A549 treated with CpdA at 1 μM for 4 hours (cell line): ENCODE measurements around the gene LAT. TPM values are rescaled to one million over a fixed set of nuclear protein-coding genes. Genes with fewer than 3 reads are reported as not detected.

Source experiments
- total RNA-seq: library from RNA; stranded (reverse); fragments of 200-300 nt; extraction: Qiagen RNA extraction; gene quantifications from 5 replicates; pipeline ENCODE4 v1.2.3, GENCODE V29; 2022; ENCODE audit warnings: low read depth

LAT gene, protein sequence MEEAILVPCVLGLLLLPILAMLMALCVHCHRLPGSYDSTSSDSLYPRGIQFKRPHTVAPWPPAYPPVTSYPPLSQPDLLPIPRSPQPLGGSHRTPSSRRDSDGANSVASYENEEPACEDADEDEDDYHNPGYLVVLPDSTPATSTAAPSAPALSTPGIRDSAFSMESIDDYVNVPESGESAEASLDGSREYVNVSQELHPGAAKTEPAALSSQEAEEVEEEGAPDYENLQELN
- total RNA-seq: 4.0 to 5.8 TPM (median 4.8 TPM) in 5 replicates

GRCh38 chr16:28984619-28985135, at the start of gene LAT:
TSS of gene LAT (plus strand) at chr16:28985052. CDS start at chr16:28985418, 366 bp downstream.

GRCh38 chr16:28950648-28951409, 34.0 kb upstream of the LAT start, which contains the start of gene NFATC2IP:
TSS of gene NFATC2IP (plus strand) at chr16:28950937. CDS start at chr16:28951012, 75 bp downstream.

DNA sequence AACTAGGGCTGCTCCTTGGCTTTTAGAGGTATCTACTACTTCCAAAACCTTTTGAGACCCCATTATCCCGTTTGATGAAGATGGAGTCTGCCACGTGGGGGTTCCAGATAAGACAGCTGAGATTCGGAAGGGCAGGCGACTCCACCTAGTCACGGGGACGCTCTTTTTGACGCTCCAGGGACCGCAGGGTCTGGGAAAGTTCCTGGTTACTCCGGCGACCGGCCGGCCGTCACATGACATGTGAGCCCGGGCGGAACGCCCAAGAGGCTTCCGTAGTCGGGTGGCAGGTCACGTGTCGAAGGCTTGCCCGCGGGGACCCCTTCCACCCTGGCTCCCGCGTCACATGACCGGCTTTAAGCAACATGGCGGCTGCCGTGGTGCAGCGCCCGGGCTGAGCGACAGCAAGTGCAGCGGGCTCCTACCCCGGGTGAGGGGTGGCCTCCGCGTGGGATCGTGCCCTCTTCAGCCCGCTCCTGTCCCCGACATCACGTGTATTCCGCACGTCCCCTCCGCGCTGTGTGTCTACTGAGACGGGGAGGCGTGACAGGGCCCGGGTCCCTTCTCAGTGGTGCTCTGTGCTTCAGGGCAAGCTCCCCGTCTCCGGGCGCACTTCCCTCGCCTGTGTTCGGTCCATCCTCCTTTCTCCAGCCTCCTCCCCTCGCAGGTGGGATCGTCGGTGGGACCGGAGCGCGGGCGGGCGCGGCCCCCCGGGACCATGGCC, 10.3 kb upstream of the LAT start, which contains the start of gene SPNS1:
Gene SPNS1, plus strand, starts transcription at position 342 of the 721 bp plus-strand sequence. Its CDS starts 374 bp downstream, at position 716.

Other genes starting within 250 kb of the LAT start
- 1.2 to 3.0 TPM (median 1.7 TPM) in 5 replicates for gene NPIPB9, start 233.3 kb upstream of the LAT start, total RNA-seq
- 101 to 148 TPM (median 134 TPM) in 5 replicates for gene ATXN2L, start 162.1 kb upstream of the LAT start, total RNA-seq
- 217 to 312 TPM (median 296 TPM) in 5 replicates for gene TUFM, start 138.7 kb upstream of the LAT start, total RNA-seq
- 25.2 to 33.2 TPM (median 30.8 TPM) in 5 replicates for gene SH2B1, start 121.2 kb upstream of the LAT start, total RNA-seq
- 1.2 to 2.7 TPM (median 2.2 TPM) in 5 replicates for gene ATP2A1, start 106.6 kb upstream of the LAT start, total RNA-seq
- 10.0 to 12.0 TPM (median 10.7 TPM) in 5 replicates for gene RABEP2, start 59.8 kb upstream of the LAT start, total RNA-seq
- not detected in 5 replicates for gene CD19, start 53.1 kb upstream of the LAT start, total RNA-seq
- gene NFATC2IP, start 34.1 kb upstream of the LAT start, total RNA-seq: 22.7 to 32.3 TPM (median 31.0 TPM) in 5 replicates
- 49.0 to 80.8 TPM (median 76.7 TPM) in 5 replicates for gene SPNS1, start 10.3 kb upstream of the LAT start, total RNA-seq